Measurements from ENCODE around the gene MRNIP.

Gene MRNIP

DNA sequence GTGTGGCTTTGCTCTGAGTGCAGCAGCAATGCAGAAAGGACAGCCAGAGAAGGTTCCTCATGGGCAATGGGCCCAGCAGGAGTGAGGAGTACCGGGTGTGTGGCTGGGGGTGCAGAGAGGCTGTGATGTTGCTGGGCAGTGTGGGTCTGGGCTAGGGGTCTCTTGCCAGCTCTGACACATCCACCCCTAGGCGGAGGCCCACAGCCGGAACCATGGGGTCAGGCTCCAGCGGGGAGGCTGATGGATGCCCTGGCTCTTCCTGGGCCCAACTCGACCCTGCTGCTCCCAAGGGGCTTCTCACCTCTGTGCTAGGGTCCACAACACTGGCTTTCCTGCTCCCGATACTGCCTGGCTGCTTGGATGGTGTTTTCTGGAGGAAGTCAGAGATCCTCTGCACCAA, 29.2 kb upstream of the MRNIP start:
- no peak for DNase-seq (ENCODE audit: low spot score)

DNA sequence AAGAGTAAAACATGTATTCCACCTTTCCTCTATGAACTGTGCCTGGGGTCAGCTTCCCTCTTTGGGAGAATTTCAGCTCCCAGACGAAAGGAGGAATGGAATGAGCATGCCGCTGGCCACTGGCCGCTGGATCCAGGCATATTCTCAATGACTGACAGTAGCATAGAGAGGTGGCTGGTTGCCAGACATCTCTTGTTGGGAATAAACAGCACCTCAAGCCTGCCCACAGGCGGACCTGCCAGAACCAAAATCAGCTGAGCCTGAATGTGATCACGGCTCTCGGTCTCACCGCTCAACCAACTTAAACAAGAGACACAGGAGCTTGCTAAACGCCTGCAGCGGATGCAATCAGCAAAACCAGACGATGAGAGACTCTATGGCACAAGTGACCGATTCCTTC, 28.5 kb upstream of the MRNIP start:
- no peak for DNase-seq (ENCODE audit: low spot score)

DNA sequence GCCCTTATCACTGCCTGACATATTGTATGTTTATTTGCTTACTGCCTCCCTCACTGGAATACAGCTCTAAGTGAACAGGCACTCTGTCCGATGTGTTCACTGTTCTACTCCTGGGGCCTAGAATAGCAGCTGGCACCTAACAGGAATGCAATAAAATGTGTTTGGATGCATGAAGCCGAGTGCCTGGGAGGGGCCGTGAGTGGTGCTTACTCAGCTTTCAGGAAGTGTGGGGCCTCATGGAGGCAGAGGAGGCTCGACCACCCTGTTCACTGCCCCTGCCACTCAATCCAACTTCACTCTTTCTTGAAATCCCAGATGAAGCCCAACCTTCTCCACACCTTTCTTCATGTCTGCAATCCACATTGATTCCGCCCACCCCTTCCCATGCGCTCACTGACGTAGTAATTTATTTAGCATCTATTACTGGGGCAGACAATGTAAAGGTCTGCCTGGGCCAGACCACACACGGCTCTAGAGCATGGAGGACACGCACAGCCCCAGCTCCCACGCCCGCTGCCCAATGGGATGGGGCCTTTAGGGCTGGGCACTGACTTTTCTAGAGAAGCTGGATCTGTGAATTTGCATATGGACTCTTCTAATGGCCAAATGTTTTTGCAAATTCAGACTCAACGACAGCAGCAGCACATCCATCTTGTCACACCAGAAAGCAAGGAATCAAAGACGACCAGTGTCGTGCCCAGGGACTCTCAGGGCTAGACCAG, 27.7 kb upstream of the MRNIP start:
- peak; percentile 15 for DNase-seq (ENCODE audit: low spot score)

GRCh38 chr5:179885491-179886090, 27.0 kb upstream of the MRNIP start:
- DNase-seq (ENCODE audit: low spot score): no peak

GRCh38 chr5:179883163-179883562, 24.5 kb upstream of the MRNIP start:
- no peak for DNase-seq (ENCODE audit: low spot score)

- DNase-seq (ENCODE audit: low spot score): no peak
These were observed 23.7 kb upstream of the MRNIP start for GRCh38 chr5:179882338-179882737.

GRCh38 chr5:179880848-179881590, 22.4 kb upstream of the MRNIP start:
- DNase-seq (ENCODE audit: low spot score): no peak

- no peak for DNase-seq (ENCODE audit: low spot score)
These were observed 21.5 kb upstream of the MRNIP start for GRCh38 chr5:179880066-179880650.

- DNase-seq (ENCODE audit: low spot score): no peak
These were observed 21.0 kb upstream of the MRNIP start for GRCh38 chr5:179879690-179880010.

- no peak for DNase-seq (ENCODE audit: low spot score)
These were observed 20.5 kb upstream of the MRNIP start for GRCh38 chr5:179879003-179879689.

GRCh38 chr5:179878222-179879002, 19.8 kb upstream of the MRNIP start:
- DNase-seq (ENCODE audit: low spot score): no peak

GRCh38 chr5:179876610-179876952, 18.0 kb upstream of the MRNIP start:
- no peak for DNase-seq (ENCODE audit: low spot score)

DNA sequence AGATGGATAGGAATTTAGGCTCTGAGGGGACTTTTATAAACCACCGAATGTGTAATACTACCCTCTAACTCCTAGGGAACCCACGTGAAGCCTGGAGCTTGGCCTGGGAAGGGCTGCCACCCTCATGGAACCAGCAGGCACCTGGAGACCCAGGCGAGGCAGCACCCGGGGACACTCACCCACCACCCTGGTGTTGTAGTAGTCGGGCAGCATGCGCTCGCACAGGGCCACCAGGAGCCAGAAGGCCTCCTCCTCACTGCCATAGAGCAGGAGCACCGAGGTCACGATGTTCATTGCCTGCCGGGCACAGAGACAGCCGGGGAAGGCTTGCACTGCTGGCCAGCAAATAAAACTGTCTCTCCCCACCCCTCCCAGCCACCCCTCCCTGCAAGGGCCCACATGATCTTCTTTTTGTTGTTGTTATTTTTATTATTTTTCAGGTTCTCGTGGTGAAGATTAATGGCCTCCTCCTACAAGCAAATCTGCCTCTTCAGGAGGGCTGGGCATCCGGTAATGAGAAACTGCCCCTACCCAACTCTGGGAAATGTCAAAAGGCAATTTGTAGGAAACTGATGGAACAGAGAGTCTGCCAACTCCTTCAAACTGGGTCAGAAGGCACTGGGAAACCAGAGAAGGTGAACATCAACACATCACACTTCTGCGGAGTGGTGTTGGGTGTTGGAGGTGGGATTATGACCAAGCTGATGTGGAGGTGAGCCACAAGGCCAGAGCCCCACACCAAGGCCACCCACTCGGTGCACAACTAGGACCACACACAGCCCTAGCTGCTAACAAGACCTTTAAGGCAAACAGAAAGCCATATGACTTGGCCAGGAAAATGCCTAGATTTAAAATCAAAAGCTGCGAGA, 17.4 kb upstream of the MRNIP start:
- no peak for DNase-seq (ENCODE audit: low spot score)

DNA sequence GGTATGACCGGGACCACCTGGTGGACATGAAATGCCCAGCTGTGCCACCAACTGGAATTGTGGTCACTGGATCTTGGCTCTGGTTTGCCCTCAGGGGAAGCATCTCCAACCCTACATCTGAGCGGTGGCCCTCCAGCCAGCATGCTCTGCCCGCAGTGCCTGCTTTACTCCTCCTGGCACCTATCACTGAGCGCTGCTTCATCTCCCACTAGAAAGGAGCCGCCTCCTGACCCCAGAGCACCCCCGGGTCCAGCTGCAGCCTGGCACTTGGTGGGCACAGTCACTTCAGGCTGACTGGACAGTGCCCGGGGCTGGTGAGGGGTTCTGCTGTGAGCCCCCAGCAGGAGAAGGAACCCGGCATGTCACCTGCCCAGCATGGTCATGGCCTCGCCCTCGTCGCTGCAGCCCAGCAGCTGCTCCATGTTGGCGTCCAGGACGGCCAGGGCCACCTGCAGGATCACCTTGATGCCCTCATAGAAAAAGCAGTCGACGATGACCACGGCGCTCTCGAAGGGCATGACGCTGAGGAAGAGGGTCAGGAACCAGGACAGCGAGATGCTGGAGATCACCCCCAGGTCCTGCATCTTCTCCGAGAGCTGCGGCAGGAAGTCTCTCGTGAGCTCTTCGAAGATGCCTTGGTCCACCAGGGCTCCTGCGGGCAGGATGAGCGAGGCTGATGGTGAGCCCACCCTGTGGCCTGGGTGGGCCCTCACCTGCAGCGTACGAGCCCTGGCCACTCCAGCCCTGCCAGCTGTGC, 16.1 kb upstream of the MRNIP start:
- DNase-seq (ENCODE audit: low spot score): no peak

DNA sequence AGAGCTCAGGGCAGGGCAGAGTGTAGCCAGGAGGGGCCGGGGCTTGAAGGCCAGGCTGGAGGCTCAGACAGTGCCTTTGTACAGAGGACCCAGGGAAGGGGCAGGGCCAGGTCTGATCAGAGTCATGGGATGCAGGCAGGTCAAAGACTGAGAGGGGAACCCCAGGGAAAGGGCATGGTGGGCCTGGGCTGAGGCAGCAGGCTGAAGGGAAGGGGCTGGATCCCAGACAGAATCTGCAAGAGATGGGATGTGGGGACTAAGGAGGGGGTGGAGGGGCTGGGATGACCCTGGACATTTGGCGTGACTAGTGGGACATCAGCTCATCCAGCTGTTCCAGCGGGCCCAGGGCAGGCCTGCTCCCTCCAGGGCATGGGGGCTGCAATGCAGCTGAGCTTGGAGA, 15.5 kb upstream of the MRNIP start:
- DNase-seq (ENCODE audit: low spot score): peak; percentile 20

DNA sequence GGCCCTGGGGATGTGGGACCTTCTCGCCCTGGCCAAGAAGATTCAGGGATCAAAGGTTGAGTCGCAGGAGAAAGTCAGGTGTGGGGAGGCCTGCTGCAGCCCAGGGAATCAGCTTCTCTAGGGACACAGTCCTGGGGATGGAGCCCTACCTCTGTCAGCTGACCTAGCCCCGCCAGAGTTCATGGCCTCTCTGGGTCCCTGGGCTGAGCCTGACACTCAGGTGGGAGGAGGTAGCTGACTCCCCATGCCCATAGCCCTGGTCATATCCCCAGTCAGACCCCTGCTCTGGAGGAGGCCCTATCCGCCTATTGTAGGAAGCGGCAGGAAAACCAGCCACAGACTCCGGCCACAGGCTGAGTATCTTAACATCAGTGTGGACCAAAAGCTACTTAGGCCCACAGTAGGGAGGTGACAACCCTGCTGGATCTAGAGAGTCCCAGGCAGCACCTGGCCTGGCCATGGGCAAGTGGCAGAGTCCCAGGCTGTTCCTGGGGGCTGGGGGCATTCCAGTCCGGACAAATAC, 15.0 kb upstream of the MRNIP start:
- DNase-seq (ENCODE audit: low spot score): peak; percentile 18

DNA sequence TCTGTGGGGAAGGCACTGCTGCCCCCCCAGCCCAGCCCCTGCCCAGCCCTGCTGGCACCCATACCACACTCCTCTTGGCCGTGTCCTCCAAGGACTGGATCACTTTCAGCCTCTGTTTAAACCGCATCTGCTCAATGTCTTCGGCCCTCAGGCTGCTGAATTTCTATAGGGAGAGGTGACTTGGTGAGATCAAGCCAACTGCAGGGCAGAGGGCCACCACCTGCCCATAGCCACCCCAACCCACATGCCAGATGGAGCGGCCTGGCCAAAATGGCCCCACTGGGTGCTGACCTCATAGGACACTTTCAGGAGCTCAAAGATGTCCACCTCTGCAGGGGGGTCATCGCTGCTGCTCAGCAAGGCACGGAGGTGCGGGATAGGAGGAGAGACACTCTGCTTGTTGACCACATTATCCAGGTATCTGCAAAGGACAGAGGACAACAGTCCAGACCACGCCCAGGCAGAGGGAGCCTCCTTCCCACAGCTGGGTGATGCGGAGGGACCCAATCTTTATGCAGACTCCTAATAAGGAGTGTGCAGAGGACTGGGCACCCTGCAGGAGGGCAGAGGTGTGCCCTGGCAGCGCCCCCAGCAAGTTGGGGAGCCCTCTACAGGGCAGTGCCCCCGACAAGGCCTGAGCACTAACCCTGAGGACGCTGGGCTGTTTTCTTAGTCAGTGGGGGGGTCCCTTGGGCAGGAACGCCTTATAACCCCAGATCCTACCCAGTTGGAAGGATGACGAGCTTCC, 14.4 kb upstream of the MRNIP start:
- no peak for DNase-seq (ENCODE audit: low spot score)

DNA sequence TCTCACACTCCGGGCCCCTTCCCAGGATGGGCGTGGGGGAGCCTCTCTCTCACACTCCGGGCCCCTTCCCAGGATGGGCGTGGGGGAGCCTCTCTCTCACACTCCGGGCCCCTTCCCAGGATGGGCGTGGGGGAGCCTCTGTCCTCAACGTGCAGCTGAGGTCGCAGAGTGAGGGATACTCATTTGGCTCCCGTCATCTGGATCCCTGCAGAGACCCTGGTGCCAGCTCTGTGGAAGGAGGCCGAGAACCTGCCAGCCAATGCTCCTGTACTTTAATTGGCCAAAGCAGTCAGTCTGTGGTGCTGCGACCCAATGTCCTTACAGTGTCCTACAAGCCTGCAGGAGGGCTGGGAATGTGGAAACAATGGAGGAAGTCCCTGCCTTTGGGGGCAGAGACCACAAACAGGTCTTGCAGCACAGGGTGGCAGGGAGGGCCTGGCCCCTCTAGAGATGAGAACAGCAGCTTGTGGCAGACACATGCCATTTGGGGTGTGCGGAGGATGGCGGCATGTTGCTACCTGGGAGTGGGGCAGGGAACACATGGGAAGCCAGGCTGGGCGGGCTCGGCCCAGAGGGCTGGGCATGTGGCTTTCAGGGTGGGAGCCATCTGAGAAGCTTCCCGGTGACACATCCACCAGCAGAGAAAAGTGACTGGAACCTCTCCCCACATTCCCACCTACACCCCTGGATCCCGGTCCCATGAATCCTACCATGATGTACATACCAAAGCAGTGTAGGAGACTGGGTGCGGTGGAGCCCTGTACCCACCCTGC, 13.6 kb upstream of the MRNIP start:
- peak; percentile 18 for DNase-seq (ENCODE audit: low spot score)
